ENCODE data around the gene COL20A1.

The COL20A1 gene

GRCh38 chr20:63346131-63347080 lies 53.4 kb downstream of the COL20A1 start:
- H3K4me3 ChIP-seq (ENCODE audit: low read length), result no peak overlapping the region
- TF ChIP-seq ZNF274 (IDR thresholded peaks at IDR 0.05; ENCODE audit: low read depth, low read length), result no peak

- no peak for TF ChIP-seq ZNF274 (IDR thresholded peaks at IDR 0.05; ENCODE audit: low read depth, low read length)
- no peak overlapping the region for H3K4me3 ChIP-seq (ENCODE audit: low read length)
These were observed 54.2 kb downstream of the COL20A1 start for GRCh38 chr20:63347081-63347741.

- H3K4me3 ChIP-seq (ENCODE audit: low read length), result no peak overlapping the region
- no peak for TF ChIP-seq ZNF274 (IDR thresholded peaks at IDR 0.05; ENCODE audit: low read depth, low read length)
These were observed 55.2 kb downstream of the COL20A1 start for GRCh38 chr20:63347950-63348827.

DNA sequence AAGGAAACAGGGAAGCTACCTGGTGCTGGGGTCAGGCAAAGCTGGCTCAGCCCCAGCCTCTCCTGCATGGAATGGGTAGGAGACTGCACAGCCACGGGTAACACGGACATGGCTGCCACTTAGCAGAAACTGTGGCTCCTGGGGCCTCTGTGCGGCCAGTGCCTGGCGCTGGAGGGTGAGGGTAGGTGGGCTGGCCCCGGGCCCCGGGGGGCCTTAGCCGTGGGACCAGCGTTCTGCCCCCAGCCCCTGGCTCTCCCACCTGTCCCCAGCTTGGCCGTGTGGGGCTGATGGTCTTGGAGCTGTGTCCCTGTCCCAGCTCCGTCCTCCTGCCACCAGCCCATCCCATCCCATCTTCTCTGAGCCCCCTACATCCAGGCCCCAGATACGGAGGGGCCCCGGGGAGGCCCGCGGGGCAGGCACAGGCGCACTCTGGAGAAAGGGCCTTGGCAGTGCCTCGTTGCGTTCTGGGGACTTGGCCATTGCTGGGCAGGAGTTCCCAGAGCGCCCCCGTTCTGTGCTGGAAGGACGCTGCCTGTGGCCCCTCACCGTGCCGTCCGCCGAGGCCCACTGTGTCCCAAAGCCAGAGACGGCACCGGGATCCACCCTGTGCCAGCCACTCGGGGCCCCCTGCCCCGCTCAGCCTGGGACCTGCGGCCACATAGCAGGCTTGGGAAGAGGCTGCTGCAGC lies 56.0 kb downstream of the COL20A1 start:
- H3K4me3 ChIP-seq (ENCODE audit: low read length), result no peak overlapping the region
- no peak for TF ChIP-seq ZNF274 (IDR thresholded peaks at IDR 0.05; ENCODE audit: low read depth, low read length)

DNA sequence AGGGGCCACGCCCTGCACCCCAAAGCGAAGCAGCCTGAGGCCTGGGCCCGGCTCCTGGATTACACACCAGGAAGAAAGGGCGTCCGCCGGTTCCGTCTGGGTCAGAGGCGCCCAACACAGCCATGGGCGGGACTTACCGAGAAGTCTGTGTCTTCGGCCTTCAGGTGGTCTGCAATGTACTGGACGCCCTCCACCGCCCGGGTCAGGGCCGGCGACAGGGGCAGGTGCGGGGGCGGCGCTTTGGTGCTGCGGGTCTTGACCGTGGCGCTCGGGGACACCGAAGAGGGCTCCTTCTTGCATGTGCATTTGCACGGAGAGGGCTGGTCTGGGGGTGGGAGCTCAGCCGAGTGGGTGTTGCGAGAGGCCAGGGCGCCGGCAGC lies 56.5 kb downstream of the COL20A1 start:
- H3K4me3 ChIP-seq (ENCODE audit: low read length), result no peak overlapping the region
- TF ChIP-seq ZNF274 (IDR thresholded peaks at IDR 0.05; ENCODE audit: low read depth, low read length), result no peak

- no peak overlapping the region for H3K4me3 ChIP-seq (ENCODE audit: low read length)
- TF ChIP-seq ZNF274 (IDR thresholded peaks at IDR 0.05; ENCODE audit: low read depth, low read length), result no peak
These were observed 57.2 kb downstream of the COL20A1 start for GRCh38 chr20:63350196-63350595.

DNA sequence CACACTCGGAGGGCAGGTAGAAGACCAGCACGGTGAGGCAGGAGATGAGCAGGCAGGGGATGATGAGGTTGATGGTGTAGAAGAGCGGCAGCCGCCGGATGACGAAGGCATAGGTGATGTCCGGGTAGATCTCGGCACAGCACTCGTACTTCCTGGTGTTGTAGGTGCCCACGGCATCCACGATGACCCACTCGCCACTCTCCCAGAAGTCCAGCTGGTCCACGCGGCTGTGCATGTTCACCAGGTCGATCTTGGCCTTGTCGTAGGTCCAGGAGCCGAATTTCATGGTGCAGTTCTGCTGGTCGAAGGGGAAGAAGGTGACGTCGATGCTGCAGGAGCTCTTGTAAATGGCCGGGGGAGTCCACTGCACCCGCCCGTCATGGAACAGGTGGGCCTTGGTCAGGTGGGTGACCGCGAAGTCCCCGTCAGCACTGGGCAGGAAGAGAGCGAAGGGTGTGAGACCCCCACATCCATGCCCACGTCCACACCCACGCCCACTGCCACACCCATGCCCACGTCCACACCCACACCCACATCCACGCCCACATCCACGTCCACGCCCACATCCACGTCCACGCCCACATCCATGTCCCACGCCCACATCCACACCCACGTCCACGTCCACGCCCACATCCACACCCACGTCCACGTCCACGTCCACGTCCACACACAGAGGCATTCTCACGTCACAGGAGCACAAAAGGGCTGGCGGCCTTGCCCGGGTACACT lies 57.8 kb downstream of the COL20A1 start:
- no peak for TF ChIP-seq ZNF274 (IDR thresholded peaks at IDR 0.05; ENCODE audit: low read depth, low read length)
- H3K4me3 ChIP-seq (ENCODE audit: low read length), result no peak overlapping the region

DNA sequence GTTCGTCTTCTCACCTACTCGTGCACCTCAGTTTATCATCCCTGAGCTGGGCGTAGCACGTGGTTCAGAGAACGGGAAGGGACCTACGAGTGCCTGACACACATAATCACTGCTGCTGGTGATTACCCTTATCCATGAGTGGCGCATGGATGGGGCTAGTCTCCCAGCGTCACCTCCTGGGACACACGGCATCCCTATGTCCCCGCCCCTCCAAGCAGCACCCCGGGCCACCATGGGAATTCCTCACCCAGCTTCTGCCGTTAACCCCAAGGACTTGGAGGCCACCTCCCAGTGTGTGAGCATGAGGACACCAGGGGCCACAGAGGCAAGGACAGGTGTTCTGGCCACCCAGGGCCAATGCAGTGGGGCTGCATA lies 58.3 kb downstream of the COL20A1 start:
- no peak overlapping the region for H3K4me3 ChIP-seq (ENCODE audit: low read length)
- TF ChIP-seq ZNF274 (IDR thresholded peaks at IDR 0.05; ENCODE audit: low read depth, low read length), result no peak

DNA sequence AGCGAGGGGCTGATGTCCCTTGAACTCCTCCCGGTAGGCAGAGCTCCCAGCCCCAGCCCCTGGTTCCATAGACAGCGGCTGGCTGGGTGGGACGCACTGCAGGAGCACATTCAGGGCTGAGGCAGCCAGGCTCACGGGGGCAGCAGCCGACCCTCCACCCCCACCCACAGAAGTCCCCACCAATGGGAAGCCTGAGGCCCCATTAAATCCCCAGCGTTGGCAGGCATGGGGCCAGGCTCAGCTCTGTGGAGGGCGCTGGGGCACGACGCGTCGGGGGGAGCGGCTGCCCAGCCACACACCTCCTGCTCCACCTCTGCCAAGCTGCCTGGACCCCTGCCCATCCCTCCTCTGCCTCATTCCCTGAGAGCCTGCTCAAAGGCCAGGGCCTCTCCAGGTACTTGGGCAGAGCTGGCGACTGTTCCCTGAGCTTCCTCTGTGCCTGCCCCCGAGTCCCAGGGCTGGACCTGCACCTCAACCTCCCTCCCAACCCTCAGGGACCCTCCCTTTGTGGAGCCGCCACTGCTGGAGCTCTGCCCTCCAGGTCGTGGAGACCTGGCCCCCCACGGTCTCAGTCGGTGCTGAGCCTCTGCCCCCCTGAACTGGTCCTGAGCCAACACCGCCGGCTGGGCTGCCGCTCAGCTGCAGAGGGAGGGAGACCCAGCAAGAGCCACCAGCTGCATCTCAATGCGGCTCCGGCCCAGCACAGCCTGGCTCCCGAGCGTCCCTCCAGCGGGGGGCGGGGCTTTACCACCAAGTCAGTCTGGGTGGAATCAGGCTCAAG lies 59.0 kb downstream of the COL20A1 start:
- no peak for TF ChIP-seq ZNF274 (IDR thresholded peaks at IDR 0.05; ENCODE audit: low read depth, low read length)
- H3K4me3 ChIP-seq (ENCODE audit: low read length), result no peak overlapping the region

- TF ChIP-seq ZNF274 (IDR thresholded peaks at IDR 0.05; ENCODE audit: low read depth, low read length), result no peak
- H3K4me3 ChIP-seq (ENCODE audit: low read length), result no peak overlapping the region
These were observed 59.8 kb downstream of the COL20A1 start for GRCh38 chr20:63352811-63353221.

GRCh38 chr20:63354636-63355350 lies 61.8 kb downstream of the COL20A1 start:
- H3K4me3 ChIP-seq (ENCODE audit: low read length), result no peak overlapping the region
- TF ChIP-seq ZNF274 (IDR thresholded peaks at IDR 0.05; ENCODE audit: low read depth, low read length), result no peak

- TF ChIP-seq ZNF274 (IDR thresholded peaks at IDR 0.05; ENCODE audit: low read depth, low read length), result no peak
- H3K4me3 ChIP-seq (ENCODE audit: low read length), result no peak overlapping the region
These were observed 62.9 kb downstream of the COL20A1 start for GRCh38 chr20:63355781-63356295.

Measured in GM08714 (cell line).